Measurements from ENCODE around the gene DAO. TPM values are rescaled to one million over a fixed set of nuclear protein-coding genes. Genes with fewer than 3 reads are reported as not detected.
"Not testable (repeated sequence)": the region's sequence is repeated elsewhere in the genome, so short reads cannot be mapped to it uniquely, and the experiment has no call there.

DAO gene
- total RNA-seq, 3 donors from 2014 or later, result not detected

DNA sequence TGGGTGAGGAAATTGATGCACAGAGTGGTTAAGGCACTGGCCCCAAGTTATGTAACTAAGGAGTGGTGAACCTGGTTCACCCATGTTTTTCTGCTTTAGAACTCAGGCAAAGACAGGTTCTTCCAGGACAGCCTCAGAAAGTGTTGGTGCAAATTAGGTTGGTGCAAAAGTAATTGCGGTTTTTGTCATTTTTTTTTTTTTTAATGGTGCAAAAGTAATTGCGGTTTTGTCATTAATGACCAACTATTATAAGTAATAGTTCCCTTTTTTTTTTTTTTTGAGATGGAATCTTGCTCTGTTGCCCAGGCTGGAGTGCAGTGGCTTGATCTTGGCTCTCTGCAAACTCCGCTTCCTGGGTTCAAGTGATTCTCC lies 17.3 kb upstream of the DAO start:
- Histone ChIP-seq H3K27me3 (no peaks in the 10 kb centered on the region), H3K4me3 (no peak overlapping the region), H3K9me3 (no peaks in the 10 kb centered on the region), H3K27ac (no peak overlapping the region), H3K4me1 (no peaks in the 10 kb centered on the region), H3K36me3 (no peaks in the 10 kb centered on the region)
- TF ChIP-seq POLR2A (IDR thresholded peaks at IDR 0.05), result no peak
- no peak for TF ChIP-seq CTCF (IDR thresholded peaks at IDR 0.05)
- TF ChIP-seq POLR2AphosphoS5 (IDR thresholded peaks at IDR 0.05), result no peak
- intact Hi-C loops (cut with DNase I; ENCODE audit: low total_unique reads), result no loop called here
- no peak for DNase-seq (ENCODE audit: low spot score in 2 of 2)

- Histone ChIP-seq H3K9me3 (no peaks in the 10 kb centered on the region), H3K27me3 (no peaks in the 10 kb centered on the region), H3K36me3 (no peaks in the 10 kb centered on the region), H3K4me1 (no peaks in the 10 kb centered on the region), H3K27ac (no peak overlapping the region), H3K4me3 (no peak overlapping the region)
- intact Hi-C loops (cut with DNase I; ENCODE audit: low total_unique reads), result no loop called here
- TF ChIP-seq POLR2A (IDR thresholded peaks at IDR 0.05) (no peak), POLR2AphosphoS5 (IDR thresholded peaks at IDR 0.05) (no peak), CTCF (IDR thresholded peaks at IDR 0.05) (no peak)
- DNase-seq (ENCODE audit: low spot score in 2 of 2), result no peak
Observed at GRCh38 chr12:108865169-108865568, 14.7 kb upstream of the DAO start.

DNA sequence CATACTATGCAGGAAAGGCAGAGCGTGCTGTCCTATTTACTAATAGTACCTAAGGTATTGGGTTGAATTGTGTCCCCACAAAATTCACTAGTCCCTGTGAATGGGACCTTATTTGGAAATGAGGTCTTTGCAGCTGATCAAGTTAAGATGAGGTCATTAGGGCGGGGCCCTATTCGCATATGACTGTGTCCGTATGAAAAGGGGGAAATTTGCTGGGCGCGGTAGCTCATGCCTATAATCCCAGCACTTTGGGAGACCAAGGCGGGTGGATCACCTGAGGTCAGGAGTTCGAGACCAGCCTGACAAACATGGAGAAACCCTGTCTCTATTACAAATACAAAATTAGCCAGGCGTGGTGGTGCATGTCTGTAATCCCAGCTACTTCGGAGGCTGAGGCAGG lies 13.8 kb upstream of the DAO start:
- H3K9me3 ChIP-seq; DNase-seq (ENCODE audit: low spot score in 2 of 2); H3K4me1 ChIP-seq; intact Hi-C loops (cut with DNase I; ENCODE audit: low total_unique reads); H3K4me3 ChIP-seq; H3K27me3 ChIP-seq; H3K36me3 ChIP-seq; H3K27ac ChIP-seq: not testable (repeated sequence)

DNA sequence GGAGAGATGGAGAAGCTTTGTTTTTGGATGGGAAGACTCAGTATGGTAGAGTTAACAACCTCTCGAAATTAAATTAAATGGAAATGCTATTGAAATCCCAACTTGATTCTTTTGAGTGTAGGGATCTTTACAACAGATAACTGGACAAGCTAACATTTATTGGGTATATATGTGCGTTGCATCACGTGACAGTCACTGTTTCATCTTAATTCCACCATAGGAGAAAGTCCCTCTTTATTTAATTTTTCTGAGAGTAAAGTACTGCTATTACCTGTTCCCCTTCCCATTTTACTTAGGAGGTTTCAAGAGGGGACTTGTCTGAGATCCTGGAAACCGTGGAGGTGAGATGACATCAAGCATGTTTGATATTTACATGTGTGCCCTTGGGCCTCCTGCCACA lies 11.1 kb upstream of the DAO start:
- intact Hi-C loops (cut with DNase I; ENCODE audit: low total_unique reads), result no loop called here
- no peak for DNase-seq (ENCODE audit: low spot score in 2 of 2)
- no peak overlapping the region for H3K27ac ChIP-seq
- H3K4me1 ChIP-seq, result no peaks in the 10 kb centered on the region
- no peaks in the 10 kb centered on the region for H3K36me3 ChIP-seq
- H3K27me3 ChIP-seq, result no peaks in the 10 kb centered on the region
- no peaks in the 10 kb centered on the region for H3K9me3 ChIP-seq
- TF ChIP-seq POLR2AphosphoS5 (IDR thresholded peaks at IDR 0.05), result no peak
- TF ChIP-seq POLR2A (IDR thresholded peaks at IDR 0.05), result no peak
- TF ChIP-seq CTCF (IDR thresholded peaks at IDR 0.05), result no peak
- no peak overlapping the region for H3K4me3 ChIP-seq

DNA sequence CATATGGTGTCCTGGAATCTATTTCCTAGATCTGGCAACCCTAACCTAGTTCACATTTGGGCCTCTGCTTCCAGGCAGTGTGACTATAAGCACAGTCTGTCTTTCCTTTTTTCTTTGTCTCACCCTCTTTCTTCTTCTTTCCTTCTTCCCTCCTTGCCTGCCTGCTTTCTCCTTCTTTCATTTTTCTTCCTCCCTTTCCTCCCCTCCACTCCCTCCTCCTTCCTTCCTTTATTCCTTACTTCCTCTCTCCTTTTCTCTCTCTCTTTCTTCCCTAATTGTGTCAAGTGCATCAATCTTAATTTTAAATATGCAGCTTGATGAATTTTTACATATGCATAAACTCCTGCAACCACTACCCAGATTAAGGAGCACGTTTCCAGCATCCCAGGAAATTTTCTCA lies 4.6 kb upstream of the DAO start:
- Histone ChIP-seq H3K27me3 (no peaks in the 10 kb centered on the region), H3K4me3 (no peak overlapping the region), H3K36me3 (no peaks in the 10 kb centered on the region), H3K27ac (no peak overlapping the region), H3K4me1 (no peaks in the 10 kb centered on the region), H3K9me3 (no peaks in the 10 kb centered on the region)
- intact Hi-C loops (cut with DNase I; ENCODE audit: low total_unique reads), result no loop called here
- TF ChIP-seq CTCF (IDR thresholded peaks at IDR 0.05) (no peak), POLR2A (IDR thresholded peaks at IDR 0.05) (no peak), POLR2AphosphoS5 (IDR thresholded peaks at IDR 0.05) (no peak)
- no peak for DNase-seq (ENCODE audit: low spot score in 2 of 2)

DNA sequence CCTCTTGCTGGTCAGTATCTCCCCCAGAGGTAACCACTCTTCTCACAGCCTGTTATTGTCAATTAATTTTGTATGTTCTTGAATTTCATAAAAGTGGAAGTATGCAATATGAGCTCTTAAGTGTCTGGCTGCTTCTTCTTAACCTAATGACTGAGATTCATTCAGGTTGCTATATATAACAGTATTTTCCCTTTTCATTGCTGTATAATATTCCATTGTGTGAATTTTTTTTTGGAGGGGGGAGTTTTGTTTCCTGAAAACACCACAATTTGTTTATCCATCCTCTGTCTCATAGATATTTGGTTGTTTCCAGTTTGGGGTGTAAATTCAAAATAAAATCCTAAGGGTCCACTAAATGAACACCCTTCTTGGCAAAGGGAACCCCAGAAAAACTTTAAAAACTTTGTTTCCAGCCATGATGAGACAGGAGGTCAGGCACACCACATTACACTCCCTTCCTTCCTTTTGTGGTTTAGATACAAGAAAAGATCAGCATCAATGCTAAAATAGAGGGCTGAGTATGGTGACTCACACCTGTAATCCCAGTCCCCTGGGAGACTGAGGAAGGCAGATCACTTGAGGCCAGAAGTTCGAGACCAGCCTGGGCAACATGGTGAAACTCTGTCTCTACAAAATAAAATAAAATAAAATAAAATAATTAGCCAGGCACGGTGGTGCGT lies 4.1 kb upstream of the DAO start:
- Histone ChIP-seq H3K9me3 (no peaks in the 10 kb centered on the region), H3K4me1 (no peaks in the 10 kb centered on the region), H3K27ac (no peak overlapping the region), H3K27me3 (no peaks in the 10 kb centered on the region), H3K36me3 (no peaks in the 10 kb centered on the region), H3K4me3 (no peak overlapping the region)
- intact Hi-C loops (cut with DNase I; ENCODE audit: low total_unique reads), result no loop called here
- DNase-seq (ENCODE audit: low spot score in 2 of 2), result no peak
- TF ChIP-seq CTCF (IDR thresholded peaks at IDR 0.05), result no peak
- no peak for TF ChIP-seq POLR2A (IDR thresholded peaks at IDR 0.05)
- no peak for TF ChIP-seq POLR2AphosphoS5 (IDR thresholded peaks at IDR 0.05)

Data from breast epithelium (tissue), 4 donors.